Astrocyte (in vitro differentiated cells and primary cell): ENCODE data around the gene HUS1B. TPM values are rescaled to one million over a fixed set of nuclear protein-coding genes. Genes with fewer than 3 reads are reported as not detected.
"Not testable (repeated sequence)": the region's sequence is repeated elsewhere in the genome, so short reads cannot be mapped to it uniquely, and the experiment has no call there.

Source experiments
- DNase-seq: peaks from one replicate; pipeline ENCODE4 v3.0.0-alpha.2; 2010; ENCODE audit warnings: low read depth
- FAIRE-seq: peaks from 2 replicates; lab custom pipeline; 2011; peaks lifted over from hg19 to GRCh38; lab: Jason Lieb, UNC
- H2AFZ ChIP-seq: 2 replicates; pipeline ENCODE4 v1.6.0; 2012; ENCODE audit warnings: low read depth, low read length, inconsistent platforms
- H3K27ac ChIP-seq: 2 replicates; pipeline ENCODE4 v1.5.1; 2011; ENCODE audit warnings: low read depth, low read length, inconsistent platforms
- H3K27me3 ChIP-seq: 2 replicates; pipeline ENCODE4 v1.6.0; 2011; ENCODE audit warnings: low read length, inconsistent platforms; ENCODE audit not compliant: insufficient read depth
- H3K36me3 ChIP-seq: 2 replicates; pipeline ENCODE4 v1.5.1; 2011; ENCODE audit warnings: low read length, inconsistent platforms; ENCODE audit not compliant: insufficient read depth
- H3K4me1 ChIP-seq: 2 replicates; pipeline ENCODE4 v1.5.1; 2011; ENCODE audit warnings: low read length, inconsistent platforms; ENCODE audit not compliant: insufficient read depth
- H3K4me2 ChIP-seq: 2 replicates; pipeline ENCODE4 v1.6.0; 2012; ENCODE audit warnings: low read length, inconsistent platforms
- H3K4me3 ChIP-seq: 2 replicates; pipeline ENCODE4 v1.5.1; 2011; ENCODE audit warnings: low read depth, mild to moderate bottlenecking, low read length, inconsistent platforms; ENCODE audit not compliant: insufficient read depth
- H3K79me2 ChIP-seq: 2 replicates; pipeline ENCODE4 v1.6.0; 2012; ENCODE audit warnings: mild to moderate bottlenecking, low read length, inconsistent platforms; ENCODE audit not compliant: insufficient read depth
- H3K9ac ChIP-seq: 2 replicates; pipeline ENCODE4 v1.6.0; 2012; ENCODE audit warnings: mild to moderate bottlenecking, low read length, inconsistent platforms
- H3K9me3 ChIP-seq: 2 replicates; pipeline ENCODE4 v1.5.1; 2012; ENCODE audit warnings: low read depth, mild to moderate bottlenecking, low read length, inconsistent platforms; ENCODE audit not compliant: insufficient read depth
- H4K20me1 ChIP-seq: 2 replicates; pipeline ENCODE4 v1.6.0; 2012; ENCODE audit warnings: low read length, inconsistent platforms; ENCODE audit not compliant: insufficient read depth
- H3K27ac Mint-ChIP-seq: one replicate; pipeline ENCODE4 v1.8.0; 2021; ENCODE audit warnings: mild to moderate bottlenecking, mixed read lengths; ENCODE audit not compliant: unreplicated experiment
- H3K27me3 Mint-ChIP-seq: one replicate; pipeline ENCODE4 v1.8.0; 2021; ENCODE audit warnings: low read depth, mixed read lengths; ENCODE audit not compliant: unreplicated experiment
- H3K36me3 Mint-ChIP-seq: one replicate; pipeline ENCODE4 v1.8.0; 2021; ENCODE audit warnings: low read depth, mixed read lengths; ENCODE audit not compliant: unreplicated experiment
- H3K4me1 Mint-ChIP-seq: one replicate; pipeline ENCODE4 v1.8.0; 2021; ENCODE audit warnings: low read depth, mixed read lengths; ENCODE audit not compliant: unreplicated experiment
- H3K4me3 Mint-ChIP-seq: one replicate; pipeline ENCODE4 v1.8.0; 2021; ENCODE audit warnings: mild to moderate bottlenecking, moderate library complexity, mixed read lengths; ENCODE audit not compliant: unreplicated experiment
- H3K9me3 Mint-ChIP-seq: one replicate; pipeline ENCODE4 v1.8.0; 2021; ENCODE audit warnings: mild to moderate bottlenecking, mixed read lengths; ENCODE audit not compliant: unreplicated experiment
- EZH2 ChIP-seq: IDR thresholded peaks from 2 replicates; pipeline ENCODE4 v1.6.1; 2012; ENCODE audit warnings: mild to moderate bottlenecking, low read length, inconsistent platforms; ENCODE audit not compliant: insufficient read depth
- total RNA-seq: library from RNA; stranded (reverse); gene quantifications from 2 replicates; pipeline ENCODE4 v1.2.1, GENCODE V29; 2021
- TF ChIP-seq, protein P1 (sequence below): IDR thresholded peaks from 2 replicates; pipeline ENCODE4 v1.5.1; 2011; ENCODE audit warnings: low read depth, mild to moderate bottlenecking, inconsistent platforms, low read length, moderate library complexity; ENCODE audit not compliant: insufficient read depth

Gene HUS1B
- total RNA-seq, 1 donor from 2014 or later = 1.6 TPM

DNA sequence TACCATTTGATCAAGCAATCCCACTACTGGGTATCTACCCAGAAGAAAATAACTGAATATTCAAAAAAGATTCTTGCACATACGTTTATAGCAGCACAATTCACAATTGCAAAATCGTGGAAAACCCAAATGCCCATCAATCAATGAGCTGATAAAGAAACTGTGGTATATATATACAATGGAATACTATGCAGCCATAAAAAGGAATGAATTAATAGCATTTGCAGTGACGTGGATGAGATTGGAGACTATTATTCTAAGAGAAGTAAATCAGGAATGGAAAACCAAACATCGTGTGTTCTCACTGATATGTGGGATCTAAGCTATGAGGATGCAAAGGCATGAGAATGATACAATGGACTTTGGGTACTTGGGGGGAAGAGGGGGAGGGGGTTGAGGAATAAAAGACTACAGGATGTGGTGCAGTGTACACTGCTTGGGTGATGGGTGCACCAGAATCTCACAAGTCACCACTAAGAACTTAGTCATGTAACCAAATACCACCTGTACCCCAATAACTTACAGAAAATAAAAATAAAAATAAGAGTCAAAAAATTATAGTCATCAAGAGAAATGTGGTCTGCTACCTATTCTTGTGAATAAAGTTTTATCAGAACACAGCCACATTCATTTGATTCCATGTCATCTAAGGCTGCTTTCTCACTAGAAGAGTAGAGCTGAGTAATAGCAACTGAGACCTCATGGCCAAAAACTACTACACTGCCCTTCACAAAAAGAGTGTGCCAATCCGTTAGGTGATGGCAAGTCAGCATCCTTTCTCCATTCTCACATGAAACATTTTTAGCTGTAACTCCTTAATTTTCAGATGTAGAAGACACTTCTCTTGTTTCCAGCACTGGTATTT lies 8.7 kb upstream of the HUS1B start:
- no peak overlapping the region for H3K9ac ChIP-seq
- Mint-ChIP-seq H3K36me3 (peaks cover 6% of the 10 kb centered on the region), H3K4me3 (no peak overlapping the region), H3K9me3 (peaks cover 8% of the 10 kb centered on the region), H3K27me3 (no peaks in the 10 kb centered on the region), H3K4me1 (peaks cover 17% of the 10 kb centered on the region), H3K27ac (no peak overlapping the region)
- no peak overlapping the region for H3K27ac ChIP-seq
- H3K9me3 ChIP-seq = no peaks in the 10 kb centered on the region
- TF ChIP-seq, protein P1, sequence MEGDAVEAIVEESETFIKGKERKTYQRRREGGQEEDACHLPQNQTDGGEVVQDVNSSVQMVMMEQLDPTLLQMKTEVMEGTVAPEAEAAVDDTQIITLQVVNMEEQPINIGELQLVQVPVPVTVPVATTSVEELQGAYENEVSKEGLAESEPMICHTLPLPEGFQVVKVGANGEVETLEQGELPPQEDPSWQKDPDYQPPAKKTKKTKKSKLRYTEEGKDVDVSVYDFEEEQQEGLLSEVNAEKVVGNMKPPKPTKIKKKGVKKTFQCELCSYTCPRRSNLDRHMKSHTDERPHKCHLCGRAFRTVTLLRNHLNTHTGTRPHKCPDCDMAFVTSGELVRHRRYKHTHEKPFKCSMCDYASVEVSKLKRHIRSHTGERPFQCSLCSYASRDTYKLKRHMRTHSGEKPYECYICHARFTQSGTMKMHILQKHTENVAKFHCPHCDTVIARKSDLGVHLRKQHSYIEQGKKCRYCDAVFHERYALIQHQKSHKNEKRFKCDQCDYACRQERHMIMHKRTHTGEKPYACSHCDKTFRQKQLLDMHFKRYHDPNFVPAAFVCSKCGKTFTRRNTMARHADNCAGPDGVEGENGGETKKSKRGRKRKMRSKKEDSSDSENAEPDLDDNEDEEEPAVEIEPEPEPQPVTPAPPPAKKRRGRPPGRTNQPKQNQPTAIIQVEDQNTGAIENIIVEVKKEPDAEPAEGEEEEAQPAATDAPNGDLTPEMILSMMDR = no peak
- no peak for TF ChIP-seq EZH2
- H3K4me1 ChIP-seq = no peaks in the 10 kb centered on the region
- FAIRE-seq (no peak), DNase-seq (no peak)
- H3K36me3 ChIP-seq = no peaks in the 10 kb centered on the region
- H3K27me3 ChIP-seq = no peaks in the 10 kb centered on the region
- H3K4me2 ChIP-seq = no peak overlapping the region
- no peak overlapping the region for H3K4me3 ChIP-seq
- no peak overlapping the region for H2AFZ ChIP-seq
- H4K20me1 ChIP-seq = peaks cover 35% of the 10 kb centered on the region
- peaks cover 71% of the 10 kb centered on the region for H3K79me2 ChIP-seq

DNA sequence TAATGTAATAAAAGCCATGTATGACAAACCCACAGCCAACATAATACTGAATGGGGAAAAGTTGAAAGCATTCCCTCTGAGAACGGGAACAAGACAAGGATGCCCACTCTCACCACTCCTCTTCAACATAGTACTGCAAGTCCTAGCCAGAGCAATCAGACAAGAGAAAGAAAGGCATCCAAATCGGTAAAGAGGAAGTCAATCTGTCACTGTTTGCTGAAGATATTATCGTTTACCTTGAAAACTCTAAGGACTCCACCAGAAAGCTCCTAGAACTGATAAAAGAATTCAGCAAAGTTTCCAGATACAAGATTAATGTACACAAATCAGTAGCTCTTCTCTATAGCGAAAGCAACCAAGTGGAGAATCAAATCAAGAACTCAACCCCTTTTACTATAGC lies 6.9 kb upstream of the HUS1B start:
- not testable (repeated sequence) for H3K4me3 Mint-ChIP-seq, H3K27me3 ChIP-seq, H3K9me3 Mint-ChIP-seq, H2AFZ ChIP-seq, H3K27me3 Mint-ChIP-seq, H3K9ac ChIP-seq, H3K36me3 Mint-ChIP-seq, FAIRE-seq, H3K4me1 ChIP-seq, H3K27ac ChIP-seq, H3K36me3 ChIP-seq, H3K27ac Mint-ChIP-seq, H3K4me3 ChIP-seq, DNase-seq, H3K4me2 ChIP-seq, H3K9me3 ChIP-seq
- peaks cover 34% of the 10 kb centered on the region for H3K4me1 Mint-ChIP-seq
- peaks cover 32% of the 10 kb centered on the region for H4K20me1 ChIP-seq
- H3K79me2 ChIP-seq = peaks cover 75% of the 10 kb centered on the region

DNA sequence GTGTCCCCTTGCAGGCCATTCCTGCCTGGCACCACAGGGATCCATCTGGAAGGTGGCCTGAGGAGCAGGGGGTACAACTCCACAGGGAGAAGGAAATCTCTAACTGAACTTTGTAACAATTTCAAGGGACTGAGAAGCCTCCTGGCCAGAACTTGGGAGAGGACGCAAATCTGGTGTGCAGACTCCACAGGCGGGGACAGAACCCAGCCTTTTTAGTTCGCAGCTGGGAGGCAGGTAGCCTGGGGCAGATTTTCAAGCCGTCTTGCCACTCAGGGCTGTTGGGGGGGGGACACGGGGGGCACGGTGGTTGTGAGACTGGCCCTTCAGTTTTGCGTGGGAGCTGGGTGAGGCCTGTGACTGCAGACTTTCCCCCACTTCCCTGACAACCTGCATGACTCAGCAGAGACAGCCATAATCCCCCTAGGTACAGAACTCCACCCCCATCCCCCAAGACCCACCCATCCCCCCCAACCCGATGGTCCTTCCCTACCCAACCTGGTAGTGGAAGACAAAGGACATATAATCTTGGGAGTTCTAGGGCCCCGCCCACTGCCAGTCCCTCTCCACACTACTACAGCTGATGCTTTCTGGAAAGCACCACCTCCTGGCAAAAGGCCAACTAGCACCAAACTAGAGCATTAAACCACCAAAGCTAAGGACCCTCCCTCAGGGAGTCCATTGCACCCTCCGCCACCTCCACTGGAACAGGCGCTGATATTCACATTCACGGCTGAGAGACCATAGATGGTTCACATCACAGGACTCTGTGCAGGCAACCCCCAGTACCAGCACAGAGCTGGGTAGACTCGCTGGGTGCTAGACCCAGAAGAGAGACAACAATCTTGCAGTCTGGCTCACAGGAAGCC lies 3.0 kb upstream of the HUS1B start:
- H3K27ac Mint-ChIP-seq = peak overlapping the region; percentile 73

More for the DNA sequence above, 3.0 kb upstream of the HUS1B start:
- FAIRE-seq (no peak), DNase-seq (no peak)
- Mint-ChIP-seq H3K4me1 (peaks cover 50% of the 10 kb centered on the region), H3K9me3 (peaks cover 7% of the 10 kb centered on the region), H3K27me3 (no peaks in the 10 kb centered on the region), H3K36me3 (peaks cover 3% of the 10 kb centered on the region), H3K4me3 (peak overlapping the region; percentile 61)
- TF ChIP-seq, protein P1 = no peak
- TF ChIP-seq EZH2 = no peak
- no peak overlapping the region for H3K27ac ChIP-seq
- H3K4me3 ChIP-seq = no peak overlapping the region
- H3K36me3 ChIP-seq = no peaks in the 10 kb centered on the region
- peaks cover 16% of the 10 kb centered on the region for H4K20me1 ChIP-seq
- H3K9me3 ChIP-seq = no peaks in the 10 kb centered on the region
- H3K27me3 ChIP-seq = no peaks in the 10 kb centered on the region
- no peak overlapping the region for H3K4me2 ChIP-seq
- H2AFZ ChIP-seq = no peak overlapping the region
- peaks cover 70% of the 10 kb centered on the region for H3K79me2 ChIP-seq
- peaks cover 10% of the 10 kb centered on the region for H3K4me1 ChIP-seq
- H3K9ac ChIP-seq = peak overlapping the region; percentile 39
